ENCODE results near the gene OTUD7B.

DNA sequence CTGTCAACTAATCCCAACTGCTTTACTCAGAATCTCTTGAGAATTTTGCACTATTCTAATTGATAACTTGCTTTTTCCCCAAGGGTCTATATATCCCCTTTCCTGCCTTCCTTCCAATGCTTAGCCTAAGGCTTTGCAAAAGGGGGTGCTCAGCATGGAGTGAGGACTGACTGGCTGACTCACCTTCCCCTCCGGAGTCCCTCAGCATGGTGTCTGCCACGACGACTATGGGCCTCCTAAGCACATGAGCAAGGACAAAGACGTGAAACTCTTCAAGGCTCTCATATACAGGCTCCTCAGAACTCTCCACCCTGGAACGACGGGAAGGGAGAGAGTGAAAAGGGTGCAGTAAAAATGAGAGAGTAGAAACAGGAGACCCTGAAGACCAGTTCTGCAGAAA is 60.6 kb downstream of the OTUD7B start:
- TF ChIP-seq EZH2 (optimal IDR thresholded peaks at IDR 0.05; ENCODE audit: low read depth, low read length) = no peak
- TF ChIP-seq, protein P1, sequence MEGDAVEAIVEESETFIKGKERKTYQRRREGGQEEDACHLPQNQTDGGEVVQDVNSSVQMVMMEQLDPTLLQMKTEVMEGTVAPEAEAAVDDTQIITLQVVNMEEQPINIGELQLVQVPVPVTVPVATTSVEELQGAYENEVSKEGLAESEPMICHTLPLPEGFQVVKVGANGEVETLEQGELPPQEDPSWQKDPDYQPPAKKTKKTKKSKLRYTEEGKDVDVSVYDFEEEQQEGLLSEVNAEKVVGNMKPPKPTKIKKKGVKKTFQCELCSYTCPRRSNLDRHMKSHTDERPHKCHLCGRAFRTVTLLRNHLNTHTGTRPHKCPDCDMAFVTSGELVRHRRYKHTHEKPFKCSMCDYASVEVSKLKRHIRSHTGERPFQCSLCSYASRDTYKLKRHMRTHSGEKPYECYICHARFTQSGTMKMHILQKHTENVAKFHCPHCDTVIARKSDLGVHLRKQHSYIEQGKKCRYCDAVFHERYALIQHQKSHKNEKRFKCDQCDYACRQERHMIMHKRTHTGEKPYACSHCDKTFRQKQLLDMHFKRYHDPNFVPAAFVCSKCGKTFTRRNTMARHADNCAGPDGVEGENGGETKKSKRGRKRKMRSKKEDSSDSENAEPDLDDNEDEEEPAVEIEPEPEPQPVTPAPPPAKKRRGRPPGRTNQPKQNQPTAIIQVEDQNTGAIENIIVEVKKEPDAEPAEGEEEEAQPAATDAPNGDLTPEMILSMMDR (IDR thresholded peaks at IDR 0.05; ENCODE audit: low read length) = no peak
